Upper lobe of right lung (tissue), 1 donor: ENCODE measurements around the gene TMEM123. TPM values are rescaled to one million over a fixed set of nuclear protein-coding genes. Genes with fewer than 3 reads are reported as not detected.

Source experiments
- ATAC-seq: fragments of 200-7000 bp; cut with Tn5 transposase; one replicate; pipeline ENCODE4 v1.9.1; 2020; ENCODE audit warnings: mild to moderate bottlenecking, moderate library complexity
- DNase-seq: peaks from one replicate; pipeline ENCODE4 v3.0.0-alpha.2; 2020
- H3K27ac ChIP-seq: fragments of 200-600 bp; one replicate; pipeline ENCODE4 v1.8.0; 2022
- H3K27me3 ChIP-seq: fragments of 200-600 bp; one replicate; pipeline ENCODE4 v1.8.0; 2022; ENCODE audit warnings: mild to moderate bottlenecking
- H3K36me3 ChIP-seq: fragments of 200-600 bp; one replicate; pipeline ENCODE4 v1.8.0; 2022
- H3K4me1 ChIP-seq: fragments of 200-600 bp; one replicate; pipeline ENCODE4 v1.8.0; 2022
- H3K4me3 ChIP-seq: fragments of 200-600 bp; one replicate; pipeline ENCODE4 v1.8.0; 2022; ENCODE audit warnings: mild to moderate bottlenecking
- H3K9me3 ChIP-seq: fragments of 200-600 bp; one replicate; pipeline ENCODE4 v1.8.0; 2022
- intact Hi-C: fragments of 100-400 bp; cut with DNase I; formaldehyde crosslinking; loops from one replicate; pipeline ENCODE4 v1.11.0; 2022
- total RNA-seq: library from RNA; stranded (reverse); fragmentation: NEBNext Ultra II Directional; extraction: Animal tissue kit (Norgen Biotek cat#: 25700); gene quantifications from one replicate; pipeline ENCODE4 v1.2.1, GENCODE V29; 2021
- TF ChIP-seq, protein P1 (sequence below): fragments of 200-600 bp; IDR thresholded peaks from one replicate; pipeline ENCODE4 v1.8.0; 2022; ENCODE audit warnings: antibody characterized with exemption
- donor health status: DM: no; HTN: yes; CAD: no; lungs with severe emphysema.

The TMEM123 gene
- total RNA-seq, 1 donor from 2014 or later = 203 TPM

DNA sequence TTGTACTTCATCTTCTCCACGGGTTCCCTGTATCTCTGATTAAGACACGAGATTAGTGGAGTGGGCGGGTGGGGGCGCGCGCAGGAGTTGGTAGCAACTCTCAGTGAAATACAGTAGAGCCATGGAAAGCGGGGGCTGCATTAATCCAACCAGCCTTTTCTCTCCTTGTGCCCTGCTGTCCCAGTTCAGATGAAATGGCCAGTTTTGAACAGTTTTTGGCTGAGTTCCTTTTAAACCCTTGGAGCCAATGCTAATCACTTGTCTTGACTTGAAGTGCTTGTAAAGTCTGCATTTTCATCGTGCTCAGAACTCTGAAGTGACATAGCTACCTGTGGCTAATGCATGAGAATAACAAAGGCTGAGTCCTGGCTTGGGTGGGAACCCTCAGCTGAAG, 734 bp upstream of the TMEM123 start:
- peak overlapping the region; percentile 84 for H3K27ac ChIP-seq
- H3K4me1 ChIP-seq = peaks cover 36% of the 10 kb centered on the region
- DNase-seq (no peak), ATAC-seq (peak; percentile 19)
- no peaks in the 10 kb centered on the region for H3K27me3 ChIP-seq
- H3K36me3 ChIP-seq = no peaks in the 10 kb centered on the region
- TF ChIP-seq, protein P1, sequence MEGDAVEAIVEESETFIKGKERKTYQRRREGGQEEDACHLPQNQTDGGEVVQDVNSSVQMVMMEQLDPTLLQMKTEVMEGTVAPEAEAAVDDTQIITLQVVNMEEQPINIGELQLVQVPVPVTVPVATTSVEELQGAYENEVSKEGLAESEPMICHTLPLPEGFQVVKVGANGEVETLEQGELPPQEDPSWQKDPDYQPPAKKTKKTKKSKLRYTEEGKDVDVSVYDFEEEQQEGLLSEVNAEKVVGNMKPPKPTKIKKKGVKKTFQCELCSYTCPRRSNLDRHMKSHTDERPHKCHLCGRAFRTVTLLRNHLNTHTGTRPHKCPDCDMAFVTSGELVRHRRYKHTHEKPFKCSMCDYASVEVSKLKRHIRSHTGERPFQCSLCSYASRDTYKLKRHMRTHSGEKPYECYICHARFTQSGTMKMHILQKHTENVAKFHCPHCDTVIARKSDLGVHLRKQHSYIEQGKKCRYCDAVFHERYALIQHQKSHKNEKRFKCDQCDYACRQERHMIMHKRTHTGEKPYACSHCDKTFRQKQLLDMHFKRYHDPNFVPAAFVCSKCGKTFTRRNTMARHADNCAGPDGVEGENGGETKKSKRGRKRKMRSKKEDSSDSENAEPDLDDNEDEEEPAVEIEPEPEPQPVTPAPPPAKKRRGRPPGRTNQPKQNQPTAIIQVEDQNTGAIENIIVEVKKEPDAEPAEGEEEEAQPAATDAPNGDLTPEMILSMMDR = no peak
- H3K9me3 ChIP-seq = no peaks in the 10 kb centered on the region
- intact Hi-C loops = no loop called here
- peak overlapping the region; percentile 63 for H3K4me3 ChIP-seq

DNA sequence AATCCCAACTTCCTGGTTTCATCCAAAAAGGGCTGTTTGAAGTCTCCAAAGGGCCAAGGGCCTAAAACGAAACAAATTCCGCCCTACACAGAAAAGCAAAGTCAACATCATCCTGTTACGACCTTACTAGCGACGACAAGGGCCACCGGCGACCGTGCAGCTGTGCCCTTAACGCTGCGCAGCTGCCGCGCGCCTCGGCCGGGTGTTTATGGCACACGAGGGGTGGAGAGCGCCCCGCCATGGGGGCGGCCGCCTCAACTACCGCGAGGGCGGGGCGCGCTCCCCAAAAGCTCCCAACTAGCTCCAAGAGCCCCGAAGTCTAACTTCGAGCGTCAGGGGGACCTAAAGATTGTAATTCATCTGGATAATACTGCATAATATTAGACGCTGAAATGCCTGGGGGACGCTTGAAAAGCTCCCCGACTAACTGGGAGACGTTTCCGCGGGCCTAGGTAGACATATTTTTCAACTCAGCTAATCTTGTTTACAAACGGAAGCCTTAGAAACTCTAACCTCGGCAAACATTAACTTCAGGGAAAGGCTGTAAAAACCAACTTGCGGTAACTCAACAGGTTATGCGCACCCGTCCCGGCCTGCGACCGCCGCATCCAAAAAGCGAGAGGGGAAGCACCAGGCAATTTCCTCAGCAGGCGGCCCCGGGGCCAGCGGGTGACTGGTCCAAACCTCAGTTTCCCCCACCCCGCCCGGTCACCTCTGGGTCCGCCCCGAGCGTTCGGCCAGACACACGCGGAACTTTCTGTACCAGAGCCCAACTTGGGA, 694 bp downstream of the TMEM123 start:
- peak; percentile 70 for ATAC-seq
- Histone ChIP-seq H3K4me1 (peaks cover 33% of the 10 kb centered on the region), H3K27me3 (no peaks in the 10 kb centered on the region), H3K36me3 (no peaks in the 10 kb centered on the region), H3K4me3 (peak overlapping the region; percentile 63), H3K9me3 (no peaks in the 10 kb centered on the region), H3K27ac (peak overlapping the region; percentile 84)
- TF ChIP-seq, protein P1 = peak; percentile 20
- peak; percentile 85 for DNase-seq
- intact Hi-C loops = no loop called here

DNA sequence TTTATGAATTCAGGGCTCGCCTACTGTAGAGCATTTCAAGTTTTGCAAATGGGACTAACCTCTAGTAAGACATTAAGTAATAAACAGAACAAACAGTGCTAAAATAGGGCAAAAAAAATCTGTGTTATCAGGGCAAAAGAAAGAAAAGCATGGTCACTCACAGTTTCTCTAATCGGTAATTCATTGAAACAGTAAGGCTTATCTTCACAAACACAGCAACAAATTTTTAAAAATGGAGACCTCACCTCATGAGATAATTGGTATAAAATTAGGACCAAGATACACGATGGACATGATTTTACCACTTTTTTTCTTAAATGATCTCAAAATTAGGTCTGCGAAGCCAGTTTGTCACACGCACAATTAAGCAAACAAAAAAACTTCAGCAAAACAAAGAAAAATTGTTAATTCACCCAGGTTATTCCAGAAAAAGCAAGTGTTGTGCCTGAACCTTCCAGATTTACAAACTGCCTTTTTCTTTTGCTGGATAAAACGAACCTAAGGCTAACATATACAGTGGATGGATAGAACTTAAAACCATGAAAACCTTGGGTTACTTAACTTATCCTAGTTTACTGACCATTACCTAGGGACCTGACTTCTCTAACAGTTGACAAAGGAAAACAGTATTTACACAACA, 1.4 kb downstream of the TMEM123 start:
- intact Hi-C loops = no loop called here
- Histone ChIP-seq H3K27ac (peak overlapping the region; percentile 84), H3K27me3 (no peaks in the 10 kb centered on the region), H3K36me3 (peaks cover 5% of the 10 kb centered on the region), H3K4me3 (peak overlapping the region; percentile 63), H3K9me3 (no peaks in the 10 kb centered on the region), H3K4me1 (peaks cover 37% of the 10 kb centered on the region)
- TF ChIP-seq, protein P1 = no peak
- no peak for ATAC-seq
- no peak for DNase-seq

DNA sequence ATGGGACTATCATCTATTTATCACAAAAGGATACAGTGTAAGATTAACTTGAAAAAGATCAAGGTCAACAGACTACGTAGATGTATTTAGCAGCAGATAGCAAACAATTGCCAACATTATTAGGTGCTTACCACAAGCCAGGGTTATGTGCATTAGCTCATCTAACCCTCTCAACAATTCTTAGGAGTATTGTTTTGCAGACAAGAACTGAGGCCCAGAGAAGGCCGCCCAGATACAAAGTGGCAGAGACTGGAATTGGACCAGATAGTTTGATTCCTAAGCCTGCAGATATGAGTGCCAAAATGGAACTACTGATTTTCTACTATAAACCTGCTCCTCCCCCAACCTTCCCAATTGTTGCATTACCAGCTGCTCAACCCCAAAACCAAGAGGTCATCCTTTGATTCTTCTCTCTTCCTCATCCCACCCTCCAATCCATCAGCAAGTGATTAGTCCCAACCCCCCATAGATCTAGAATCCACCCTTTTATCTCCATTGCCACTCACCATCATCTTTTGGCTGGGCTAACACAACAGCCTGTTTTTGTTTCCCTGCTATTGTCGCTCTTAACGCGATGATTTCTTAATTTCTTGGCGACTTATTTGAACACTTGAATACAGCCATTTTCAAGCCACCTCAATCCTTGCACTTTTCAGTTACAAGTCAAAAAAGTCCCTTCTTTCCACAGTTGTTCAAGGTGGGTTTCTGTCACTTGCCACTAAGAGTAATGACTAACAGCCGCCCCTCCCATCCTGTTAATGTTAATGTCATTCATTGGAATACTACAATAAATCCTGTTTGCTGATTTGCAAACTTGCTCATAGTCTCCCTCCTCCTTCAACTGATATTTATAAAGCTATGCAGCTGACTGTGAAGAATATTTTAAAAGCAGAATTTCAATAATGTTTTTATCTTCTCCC, 2.7 kb downstream of the TMEM123 start:
- H3K36me3 ChIP-seq = peaks cover 16% of the 10 kb centered on the region
- DNase-seq (no peak), ATAC-seq (no peak)
- TF ChIP-seq, protein P1 = no peak
- H3K27ac ChIP-seq = no peak overlapping the region
- no peaks in the 10 kb centered on the region for H3K9me3 ChIP-seq
- H3K4me3 ChIP-seq = peak overlapping the region; percentile 63
- intact Hi-C loops = no loop called here
- H3K27me3 ChIP-seq = no peaks in the 10 kb centered on the region
- peaks cover 37% of the 10 kb centered on the region for H3K4me1 ChIP-seq

DNA sequence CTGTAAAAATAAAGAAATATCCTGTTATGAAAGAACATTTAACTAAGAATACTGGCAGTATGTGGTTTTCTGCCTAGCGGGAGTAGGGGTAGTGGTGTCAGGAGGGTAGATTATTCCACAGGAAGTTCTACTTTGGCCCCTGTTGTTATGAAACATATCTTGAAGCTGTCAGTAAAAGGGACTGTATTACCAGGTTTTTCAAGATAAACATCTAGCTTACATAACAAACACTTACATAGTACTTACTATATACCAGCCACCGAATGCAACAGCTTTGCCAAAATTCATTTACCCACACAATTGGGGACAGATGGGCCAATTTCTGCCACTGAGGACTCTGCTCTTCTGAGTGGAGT, 3.7 kb downstream of the TMEM123 start:
- Histone ChIP-seq H3K27ac (no peak overlapping the region), H3K9me3 (no peaks in the 10 kb centered on the region), H3K4me1 (peaks cover 35% of the 10 kb centered on the region), H3K27me3 (no peaks in the 10 kb centered on the region), H3K36me3 (peaks cover 16% of the 10 kb centered on the region), H3K4me3 (no peak overlapping the region)
- DNase-seq = no peak
- intact Hi-C loops = no loop called here
- ATAC-seq = no peak
- TF ChIP-seq, protein P1 = no peak
